GM18502 (cell line): Measurements from ENCODE around the gene DOK5.
"Not testable (repeated sequence)": the region's sequence is repeated elsewhere in the genome, so short reads cannot be mapped to it uniquely, and the experiment has no call there.

Experiments used
- ATAC-seq: cut with Tn5 transposase; IDR thresholded peaks from one replicate; pipeline ENCODE4 v1.9.1; 2021; ENCODE audit warnings: mild to moderate bottlenecking; ENCODE audit not compliant: unreplicated experiment, poor library complexity

Gene DOK5

GRCh38 chr20:54469952-54470351 lies 5.4 kb upstream of the DOK5 start:
- ATAC-seq: no peak

- no peak for ATAC-seq
Observed at GRCh38 chr20:54470697-54471096, 4.7 kb upstream of the DOK5 start.

DNA sequence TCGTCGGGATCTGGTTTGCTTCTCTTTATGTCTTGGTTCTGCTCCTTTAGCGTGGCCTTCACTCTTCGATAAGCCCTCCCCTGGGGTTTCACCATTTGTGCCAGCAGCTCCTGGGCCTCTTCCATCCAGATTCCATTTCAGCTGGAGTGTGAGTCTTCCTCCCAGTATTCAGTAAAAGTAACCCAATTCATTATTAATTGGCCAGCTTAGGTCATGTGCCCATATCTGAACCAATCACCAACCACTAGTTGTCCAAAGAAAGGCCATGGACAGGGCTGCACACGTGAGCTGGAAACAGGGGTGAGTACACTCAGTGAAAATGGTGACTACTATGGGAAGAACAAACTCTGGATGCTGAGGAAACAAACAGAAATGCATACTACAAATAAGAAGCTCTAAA lies 2.8 kb upstream of the DOK5 start:
- no peak for ATAC-seq

DNA sequence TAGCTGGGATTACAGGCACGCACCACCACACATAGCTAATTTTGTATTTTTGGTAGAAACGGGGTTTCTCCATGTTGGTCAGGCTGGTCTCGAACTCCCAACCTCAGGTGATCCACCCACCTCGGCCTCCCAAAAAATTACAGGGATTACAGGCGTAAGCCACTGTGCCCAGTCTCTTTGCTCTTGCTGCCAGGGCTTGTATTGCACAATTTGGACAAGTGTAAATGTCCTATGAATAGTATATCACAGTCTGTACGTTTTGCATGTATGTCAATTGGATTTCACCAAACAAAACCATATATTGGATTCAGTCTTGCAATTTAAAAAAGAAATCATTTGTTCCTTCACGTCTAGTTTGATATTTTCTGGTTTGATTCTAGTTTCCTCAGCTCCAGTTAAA lies 2.1 kb upstream of the DOK5 start:
- ATAC-seq: no peak

DNA sequence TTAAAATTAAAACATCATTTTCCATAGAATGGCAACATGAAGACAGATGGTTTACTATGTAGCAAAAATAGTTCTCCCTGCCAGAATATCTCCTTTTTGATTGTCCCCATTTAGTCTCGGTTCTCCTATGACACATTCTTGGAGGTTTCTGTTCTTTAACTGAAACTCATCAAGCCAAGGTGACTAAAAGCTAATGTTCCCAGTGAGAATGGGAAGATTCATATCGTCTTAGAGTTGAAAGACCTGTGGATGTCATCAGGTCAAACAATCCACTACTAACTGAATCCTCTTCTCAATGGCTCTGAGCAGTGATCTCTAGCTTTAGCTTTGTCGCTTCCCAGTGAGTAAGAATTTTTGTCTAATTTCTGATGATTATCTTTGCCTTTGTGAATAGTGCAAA lies 1.3 kb upstream of the DOK5 start:
- ATAC-seq: no peak

DNA sequence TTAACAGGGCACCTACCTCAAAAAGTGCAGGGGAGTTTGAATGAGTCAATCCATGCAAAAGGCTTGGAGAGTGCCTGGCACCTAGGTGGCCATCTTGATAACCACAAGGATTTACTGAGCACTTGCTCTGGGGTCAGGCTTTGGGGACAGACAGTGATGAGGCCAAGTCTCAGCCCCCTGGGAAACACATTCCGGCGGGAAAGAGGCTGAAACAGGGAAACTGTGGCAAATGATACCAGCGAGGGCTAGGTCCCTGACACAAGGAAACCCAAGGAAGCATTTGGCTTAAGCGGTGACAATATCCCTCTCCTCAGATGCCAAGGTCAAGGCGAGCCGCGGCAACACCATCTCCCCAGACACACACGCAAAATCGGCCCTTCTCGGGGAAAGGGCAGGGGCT lies 527 bp upstream of the DOK5 start:
- ATAC-seq: no peak

GRCh38 chr20:54476169-54477009 lies 996 bp downstream of the DOK5 start:
- no peak for ATAC-seq

DNA sequence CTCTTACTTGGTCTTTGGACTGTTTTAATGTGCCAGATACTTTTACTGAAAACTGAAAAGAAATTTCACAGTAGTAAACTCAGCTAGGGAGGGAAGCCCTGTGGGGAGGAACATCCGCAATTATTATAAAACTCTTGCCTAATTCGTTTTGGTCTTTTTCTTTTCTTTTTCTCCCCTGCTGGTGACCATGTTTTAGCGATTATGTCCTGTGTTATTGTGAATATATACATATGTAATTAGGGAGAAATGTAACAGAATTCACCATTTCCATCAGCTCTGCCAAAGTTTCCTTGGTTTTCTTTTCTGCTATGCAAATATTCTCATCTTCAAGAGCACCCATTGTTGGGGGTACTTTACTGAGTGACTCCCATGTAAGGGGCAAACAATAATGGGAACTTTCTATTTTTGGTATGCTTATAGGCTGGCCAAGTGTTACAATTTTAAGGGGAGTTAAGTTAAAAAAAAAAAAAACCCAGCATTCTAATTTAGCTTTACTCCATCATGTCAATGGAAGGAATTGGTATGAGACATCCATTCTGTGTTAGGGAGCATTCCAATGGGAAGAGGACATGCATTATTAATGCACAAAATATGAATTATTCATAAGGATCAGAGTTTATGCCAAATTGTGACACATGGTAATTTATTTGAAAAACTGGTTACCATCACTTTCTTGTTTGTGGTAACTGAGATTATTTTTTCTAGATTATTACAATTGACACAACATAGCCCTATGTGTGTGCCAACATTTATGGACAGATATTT lies 2.0 kb downstream of the DOK5 start:
- no peak for ATAC-seq

DNA sequence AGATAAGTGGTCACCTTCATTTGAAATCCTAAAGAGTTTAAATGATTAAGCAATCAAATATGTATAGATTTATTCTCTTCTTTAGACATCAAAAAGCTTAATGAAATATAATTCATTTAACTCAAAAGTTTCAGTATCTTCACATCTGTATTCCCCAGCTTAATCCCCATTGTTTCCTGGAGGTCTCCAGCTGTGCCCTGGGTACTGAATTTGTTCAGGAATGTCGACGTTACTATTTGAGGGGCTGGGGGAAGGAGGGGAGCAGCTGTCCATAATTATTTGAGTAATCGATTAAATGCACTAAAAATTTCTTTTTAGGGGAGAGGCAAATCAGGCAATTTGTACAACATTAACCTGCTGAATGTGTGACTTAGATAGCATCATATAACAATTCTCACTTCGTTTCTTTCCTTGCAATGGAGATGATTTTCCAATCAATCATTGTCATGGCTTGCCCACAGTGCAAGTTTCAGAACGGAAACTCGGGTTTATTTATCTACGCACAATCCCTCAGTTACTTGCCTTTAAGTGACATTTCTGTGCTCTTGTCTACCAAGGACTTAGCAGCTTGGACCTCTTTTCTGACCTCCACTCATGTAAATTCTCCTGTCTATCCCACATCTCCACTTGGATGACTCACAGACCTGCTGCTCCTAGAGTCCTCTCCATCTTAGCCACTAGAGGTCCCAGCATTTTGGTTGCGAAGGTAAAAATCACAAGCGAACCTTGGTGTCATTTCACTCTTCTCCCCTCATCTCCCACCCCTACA lies 3.9 kb downstream of the DOK5 start:
- ATAC-seq: no peak

DNA sequence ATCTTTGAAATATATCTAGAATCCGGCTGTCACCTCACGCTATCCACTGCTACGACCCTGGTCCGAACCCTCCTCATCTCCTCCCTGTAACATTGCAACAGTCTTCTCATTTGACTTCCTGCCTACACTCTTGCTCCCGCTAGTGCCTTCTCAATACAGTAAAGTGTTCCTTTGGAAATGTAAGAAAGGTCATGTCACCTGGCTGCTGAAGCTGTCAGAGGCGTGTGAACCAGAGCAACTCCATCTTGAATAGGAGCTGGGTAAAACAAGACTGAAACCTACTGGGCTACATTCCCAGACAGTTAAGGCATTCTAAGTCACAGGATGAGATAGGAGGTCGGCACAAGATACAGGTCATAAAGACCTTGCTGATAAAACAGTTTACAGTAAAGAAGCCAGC lies 4.5 kb downstream of the DOK5 start:
- not testable (repeated sequence) for ATAC-seq

DNA sequence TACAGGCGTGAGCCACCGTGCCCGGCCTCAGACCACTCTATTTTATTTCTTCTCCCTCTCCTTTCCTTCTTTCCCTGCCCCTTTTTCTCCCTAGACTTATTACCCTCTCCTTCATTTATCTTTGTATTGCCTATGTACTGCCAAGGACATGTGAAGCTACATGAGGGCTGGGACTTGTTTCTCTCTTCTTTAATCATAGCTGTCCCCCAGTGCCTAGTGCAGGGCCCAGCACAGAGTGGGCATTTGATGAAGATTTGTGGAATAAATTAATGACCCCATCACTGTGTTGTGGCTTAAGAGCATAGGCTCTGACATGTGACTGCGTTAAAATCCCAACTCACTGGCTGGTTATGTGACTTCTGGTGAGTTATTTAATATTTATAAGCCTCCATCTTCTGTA lies 6.0 kb downstream of the DOK5 start:
- ATAC-seq: no peak

GRCh38 chr20:54485631-54486030 lies 10.2 kb downstream of the DOK5 start:
- ATAC-seq: no peak

DNA sequence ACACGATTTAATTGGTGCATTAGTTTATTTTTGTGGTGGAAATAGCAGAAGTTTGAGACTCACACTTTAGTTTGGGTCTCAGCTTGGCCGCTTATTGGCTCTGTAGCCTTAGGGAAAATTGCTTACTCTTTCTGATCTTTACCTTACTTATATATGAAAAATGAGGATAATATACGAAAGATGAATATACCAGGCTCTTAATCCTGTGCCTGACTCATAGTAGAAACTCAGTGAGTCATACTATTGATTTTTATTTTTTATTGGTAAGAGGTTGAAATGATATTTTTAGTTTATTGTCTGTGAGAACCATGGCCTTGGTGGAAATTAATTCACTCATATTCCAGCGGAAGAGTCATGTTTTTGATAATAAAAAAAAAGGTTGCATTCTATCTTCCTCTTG lies 11.2 kb downstream of the DOK5 start:
- ATAC-seq: no peak

DNA sequence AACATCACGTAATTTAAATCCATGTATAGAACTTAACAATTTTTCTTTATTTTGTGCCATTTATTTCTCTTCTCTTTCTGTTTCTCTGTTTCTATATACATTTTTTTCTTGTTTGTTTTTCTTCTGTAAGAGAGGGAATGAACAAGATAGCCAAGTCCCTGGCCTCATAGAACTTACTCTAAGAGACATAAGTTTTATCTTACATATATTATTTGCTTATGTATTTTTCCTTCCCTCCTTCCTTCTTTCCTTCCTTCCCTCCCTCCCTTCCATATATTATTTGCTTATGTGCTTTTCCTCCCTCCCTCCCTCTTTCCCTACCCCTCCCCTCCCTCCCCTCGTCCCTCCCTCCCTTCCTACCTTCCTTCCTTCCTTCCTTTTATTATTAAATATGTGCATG lies 13.0 kb downstream of the DOK5 start:
- no peak for ATAC-seq

- ATAC-seq: no peak
Observed at GRCh38 chr20:54491506-54491905, 16.1 kb downstream of the DOK5 start.

- no peak for ATAC-seq
Observed at GRCh38 chr20:54494303-54495006, 19.1 kb downstream of the DOK5 start.

DNA sequence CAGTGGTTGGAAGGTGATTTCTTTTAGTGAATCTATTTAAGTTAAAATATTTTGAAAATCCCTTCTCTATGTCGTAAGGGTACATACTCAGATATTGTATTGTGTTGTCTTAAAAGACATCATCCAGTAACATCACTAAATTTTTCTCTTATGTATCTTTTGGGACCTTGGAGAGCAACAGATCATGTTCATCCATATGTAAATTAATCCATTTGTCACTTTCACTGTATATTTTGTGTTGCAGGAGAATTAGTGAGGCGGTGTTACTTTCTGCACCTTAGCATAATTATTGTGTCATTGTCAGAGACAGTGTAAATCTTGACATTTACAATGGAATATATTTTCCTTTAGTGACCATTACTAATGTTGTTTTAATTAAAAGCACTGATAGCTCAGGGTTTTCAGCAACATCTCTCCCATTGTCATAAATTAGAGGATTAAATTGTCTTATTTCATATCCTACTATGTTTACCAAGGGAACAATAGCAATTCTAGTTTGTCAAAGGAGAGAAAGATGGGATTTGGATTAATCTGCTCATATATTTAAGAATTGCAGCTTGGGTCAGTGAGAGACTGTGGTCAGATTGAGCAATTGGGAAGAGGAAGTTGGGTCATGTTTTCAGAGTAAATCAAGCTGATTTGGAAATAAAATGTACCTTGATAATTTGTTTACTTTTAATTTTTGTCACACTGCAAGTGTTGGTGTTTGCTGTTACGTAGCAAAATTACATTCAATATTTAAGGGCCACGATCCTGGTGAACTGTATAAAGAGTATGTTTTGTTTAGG lies 22.7 kb downstream of the DOK5 start:
- ATAC-seq: no peak

DNA sequence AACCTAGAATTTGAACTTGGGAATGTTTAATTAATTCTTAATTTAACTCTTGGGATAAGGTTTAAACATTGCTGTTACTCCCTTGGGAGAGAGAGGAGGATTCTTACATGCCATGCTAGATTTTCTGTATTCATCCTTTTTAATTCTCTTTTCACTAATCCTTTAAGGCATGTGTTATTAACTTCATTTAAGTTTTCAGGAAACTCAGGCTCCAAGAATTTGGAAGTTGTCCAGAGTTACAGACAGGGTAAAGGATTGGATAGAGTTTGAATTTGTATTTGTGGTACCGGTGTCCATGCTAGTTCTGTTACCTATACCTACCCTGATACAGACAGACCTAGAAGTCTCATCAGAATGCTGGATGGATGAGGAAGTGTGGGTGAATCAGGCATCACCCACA lies 23.7 kb downstream of the DOK5 start:
- ATAC-seq: no peak

DNA sequence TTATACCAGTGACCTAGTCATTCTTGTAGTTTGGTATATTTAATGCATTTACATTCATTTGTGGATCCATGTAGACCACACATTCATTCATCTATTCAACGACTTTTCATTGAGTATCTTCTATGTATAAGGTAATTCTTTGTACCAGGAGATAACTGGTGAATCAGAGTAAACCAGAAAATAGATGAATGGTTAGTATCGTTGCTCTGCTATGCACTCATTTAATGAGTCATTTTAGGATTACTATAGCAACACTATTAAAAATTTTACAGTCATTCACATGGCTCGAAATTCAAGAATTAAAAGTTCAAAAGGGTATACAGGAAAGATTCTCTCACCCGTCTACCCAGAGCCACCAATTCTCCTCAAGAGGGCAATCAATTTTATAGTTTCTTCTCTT lies 26.8 kb downstream of the DOK5 start:
- no peak for ATAC-seq

- ATAC-seq: no peak
Observed at GRCh38 chr20:54506643-54507042, 31.2 kb downstream of the DOK5 start.
